ENCODE results near the gene CMTM3.

CMTM3 gene

DNA sequence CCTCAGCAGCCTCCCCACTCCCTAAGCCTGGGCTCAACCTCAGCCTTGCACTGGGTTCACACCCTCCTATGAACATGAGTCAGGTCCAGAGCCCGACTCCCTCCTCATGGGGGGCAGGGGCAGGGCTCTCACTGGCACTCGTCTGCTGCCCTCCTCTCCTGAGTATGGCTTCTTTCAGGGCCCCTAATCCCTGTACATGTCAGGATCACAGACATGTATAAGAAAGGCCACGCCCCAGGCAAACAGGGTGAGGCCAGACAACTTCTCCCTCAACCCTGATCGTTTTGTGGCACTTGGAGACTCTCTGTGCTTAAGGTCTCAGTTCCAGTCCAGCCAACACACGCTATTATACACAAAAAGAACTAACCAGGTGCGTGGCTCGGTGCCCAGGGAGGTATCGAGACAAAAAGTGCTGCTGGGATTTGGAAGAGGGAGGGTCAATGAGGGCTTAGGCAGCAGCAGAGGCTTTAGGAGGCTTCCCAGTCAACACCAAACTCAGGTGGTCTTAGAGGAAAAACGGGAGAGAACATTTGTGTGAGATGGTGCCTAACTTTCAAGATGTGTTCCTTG is 45.2 kb downstream of the CMTM3 start:
- H3K4me3 ChIP-seq (ENCODE audit: low read depth, low read length) = no peak overlapping the region
- TF ChIP-seq, protein P1, sequence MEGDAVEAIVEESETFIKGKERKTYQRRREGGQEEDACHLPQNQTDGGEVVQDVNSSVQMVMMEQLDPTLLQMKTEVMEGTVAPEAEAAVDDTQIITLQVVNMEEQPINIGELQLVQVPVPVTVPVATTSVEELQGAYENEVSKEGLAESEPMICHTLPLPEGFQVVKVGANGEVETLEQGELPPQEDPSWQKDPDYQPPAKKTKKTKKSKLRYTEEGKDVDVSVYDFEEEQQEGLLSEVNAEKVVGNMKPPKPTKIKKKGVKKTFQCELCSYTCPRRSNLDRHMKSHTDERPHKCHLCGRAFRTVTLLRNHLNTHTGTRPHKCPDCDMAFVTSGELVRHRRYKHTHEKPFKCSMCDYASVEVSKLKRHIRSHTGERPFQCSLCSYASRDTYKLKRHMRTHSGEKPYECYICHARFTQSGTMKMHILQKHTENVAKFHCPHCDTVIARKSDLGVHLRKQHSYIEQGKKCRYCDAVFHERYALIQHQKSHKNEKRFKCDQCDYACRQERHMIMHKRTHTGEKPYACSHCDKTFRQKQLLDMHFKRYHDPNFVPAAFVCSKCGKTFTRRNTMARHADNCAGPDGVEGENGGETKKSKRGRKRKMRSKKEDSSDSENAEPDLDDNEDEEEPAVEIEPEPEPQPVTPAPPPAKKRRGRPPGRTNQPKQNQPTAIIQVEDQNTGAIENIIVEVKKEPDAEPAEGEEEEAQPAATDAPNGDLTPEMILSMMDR (conservative IDR thresholded peaks at IDR 0.05; ENCODE audit: low read depth, low read length) = no peak
- no peak for DNase-seq (ENCODE audit: low read depth)

DNA sequence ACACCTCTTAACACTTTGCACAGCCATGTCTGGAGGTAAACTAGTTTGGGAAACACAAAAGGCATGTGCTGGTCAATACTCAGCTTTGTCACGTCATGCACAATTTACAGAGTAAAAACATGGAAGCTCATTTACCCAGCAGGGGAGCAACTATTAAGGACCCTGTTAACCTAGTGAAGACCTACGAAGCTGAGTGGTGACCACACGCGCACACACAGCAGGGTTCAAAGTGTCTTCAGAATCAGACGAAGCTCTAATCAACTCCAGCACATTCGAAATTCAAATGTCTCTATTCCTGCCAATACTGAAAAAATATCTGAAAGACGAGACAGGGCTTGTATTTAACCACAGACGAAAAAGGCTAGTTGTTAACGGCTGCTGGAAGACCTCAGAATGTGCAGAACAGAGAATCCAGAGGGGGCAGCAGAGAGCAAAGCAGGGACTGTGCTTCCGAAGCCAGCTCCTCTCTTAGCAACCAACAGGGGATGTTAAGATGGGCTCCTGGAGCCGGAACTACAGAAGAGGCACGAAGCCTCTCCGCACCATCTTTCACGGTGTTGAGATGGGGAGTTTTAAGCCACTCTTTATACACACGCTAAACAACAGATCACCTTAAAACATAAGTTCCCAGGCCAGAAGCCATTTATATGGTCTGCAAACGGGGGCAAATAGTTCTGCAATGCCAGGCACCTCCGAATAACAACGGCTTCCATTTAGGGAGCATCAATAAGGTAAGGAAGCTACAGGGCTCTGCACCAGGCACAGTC is 46.4 kb downstream of the CMTM3 start:
- TF ChIP-seq, protein P1 (conservative IDR thresholded peaks at IDR 0.05; ENCODE audit: low read depth, low read length) = peak; percentile 96
- peak overlapping the region; percentile 43 for H3K4me3 ChIP-seq (ENCODE audit: low read depth, low read length)
- DNase-seq (ENCODE audit: low read depth) = peak; percentile 94

DNA sequence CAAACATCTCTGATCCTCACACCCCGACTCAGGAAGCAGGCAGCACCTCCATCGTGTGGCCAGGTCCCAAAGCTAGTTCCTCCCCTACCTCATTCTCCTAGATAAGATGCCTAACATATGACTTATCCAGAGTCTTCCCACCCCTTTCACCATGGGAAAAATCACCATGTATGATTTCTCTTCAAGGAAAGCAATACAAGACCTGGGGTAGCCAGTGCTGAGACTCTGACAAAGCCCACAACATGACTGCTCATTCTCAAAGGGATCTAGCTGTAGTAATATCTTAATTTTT is 46.9 kb downstream of the CMTM3 start:
- TF ChIP-seq, protein P1 (conservative IDR thresholded peaks at IDR 0.05; ENCODE audit: low read depth, low read length) = no peak
- peak overlapping the region; percentile 43 for H3K4me3 ChIP-seq (ENCODE audit: low read depth, low read length)
- DNase-seq (ENCODE audit: low read depth) = no peak

DNA sequence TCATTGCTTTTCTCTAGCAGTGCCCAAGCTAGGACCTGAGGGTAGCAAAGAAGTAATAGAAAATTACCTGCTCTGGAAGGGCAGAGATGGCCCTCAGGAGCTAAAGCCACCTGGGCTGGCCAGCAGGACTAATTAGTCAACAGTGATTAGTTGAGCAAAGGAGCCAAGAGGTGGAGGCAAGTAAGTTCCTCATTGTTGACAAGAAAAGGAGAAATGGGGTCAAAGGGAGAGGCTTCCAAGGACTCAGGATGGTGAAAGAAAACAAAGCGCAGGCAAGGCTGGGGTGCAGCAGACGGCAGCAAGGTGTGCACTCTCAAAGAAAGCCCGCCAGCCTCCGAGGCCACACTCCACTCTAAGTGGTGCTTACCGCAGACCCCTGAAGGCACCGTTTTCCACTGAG is 47.5 kb downstream of the CMTM3 start:
- no peak for DNase-seq (ENCODE audit: low read depth)
- no peak overlapping the region for H3K4me3 ChIP-seq (ENCODE audit: low read depth, low read length)
- TF ChIP-seq, protein P1 (conservative IDR thresholded peaks at IDR 0.05; ENCODE audit: low read depth, low read length) = no peak

DNA sequence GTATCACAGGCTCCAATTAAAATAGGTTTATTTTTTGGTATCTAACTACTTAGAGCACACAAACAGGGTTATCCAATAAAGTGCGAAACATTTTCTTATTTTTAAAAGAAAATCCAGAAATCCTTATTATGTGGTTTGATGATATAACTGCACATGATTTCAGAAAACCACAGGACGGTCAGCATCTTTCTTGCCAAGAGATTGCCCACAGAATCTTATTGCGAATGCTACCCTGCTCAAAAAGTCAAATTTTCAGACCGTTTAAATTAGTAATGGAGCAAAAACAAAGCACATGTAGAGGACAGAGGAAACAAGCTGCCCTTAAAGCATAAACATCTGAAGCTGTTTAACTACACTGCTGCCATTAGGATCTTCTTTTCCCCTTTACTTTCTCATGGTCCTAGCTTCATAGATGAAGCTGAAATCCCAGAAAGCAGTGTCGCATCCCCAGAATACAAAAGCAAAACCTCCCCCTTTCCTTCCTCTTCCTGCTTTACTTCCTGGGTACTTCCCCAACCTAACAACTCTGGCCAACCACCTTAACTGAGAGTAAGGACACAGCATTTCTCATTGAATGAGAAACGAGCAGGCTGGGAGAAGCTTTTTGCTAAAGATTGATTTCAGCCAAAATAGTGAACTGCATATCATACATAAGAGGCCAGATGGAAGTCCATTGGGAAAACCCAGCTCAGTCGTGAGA is 48.3 kb downstream of the CMTM3 start:
- TF ChIP-seq, protein P1 (conservative IDR thresholded peaks at IDR 0.05; ENCODE audit: low read depth, low read length) = no peak
- no peak for DNase-seq (ENCODE audit: low read depth)
- no peak overlapping the region for H3K4me3 ChIP-seq (ENCODE audit: low read depth, low read length)

DNA sequence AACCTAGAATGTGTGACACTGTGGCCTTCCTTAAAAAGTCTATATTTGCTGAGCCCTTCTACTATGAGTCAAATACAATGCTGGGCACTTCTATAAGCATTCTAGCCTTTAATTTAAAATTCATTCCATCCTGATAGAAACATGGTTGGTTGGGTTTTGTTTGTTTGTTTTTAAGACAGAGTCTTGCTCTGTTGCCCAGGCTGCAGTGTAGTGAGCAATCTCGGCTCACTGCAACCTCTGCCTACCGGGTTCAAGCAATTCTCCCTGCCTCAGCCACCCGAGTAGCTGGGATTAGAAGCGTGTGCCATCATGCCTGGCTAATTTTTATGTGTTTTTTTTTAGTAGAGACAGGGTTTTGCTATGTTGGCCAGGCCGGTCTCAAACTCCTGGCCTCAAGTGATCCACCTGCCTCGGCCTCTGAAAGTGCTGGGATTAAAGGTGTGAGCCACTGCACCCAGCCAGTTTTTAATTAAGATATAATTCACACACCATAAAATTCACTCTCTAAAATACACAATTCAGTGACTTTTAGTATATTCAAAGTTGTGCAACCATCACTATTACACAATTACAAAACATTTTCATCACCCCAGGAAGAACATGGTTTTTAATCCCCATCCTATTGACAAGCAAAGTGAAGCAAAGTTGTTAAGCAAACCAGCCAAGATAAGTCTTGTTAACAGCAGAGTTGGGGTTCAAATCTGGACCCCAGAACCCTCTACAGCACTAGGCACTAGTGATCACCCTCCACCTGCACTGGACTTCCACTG is 49.3 kb downstream of the CMTM3 start:
- DNase-seq (ENCODE audit: low read depth) = peak; percentile 43
- no peak overlapping the region for H3K4me3 ChIP-seq (ENCODE audit: low read depth, low read length)
- TF ChIP-seq, protein P1 (conservative IDR thresholded peaks at IDR 0.05; ENCODE audit: low read depth, low read length) = no peak

Data from choroid plexus epithelial cell (primary cell).